ENCODE data around the gene RNF220.

GRCh38 chr1:44472620-44473525 is 67.8 kb downstream of the RNF220 start:
- TF ChIP-seq EZH2 (IDR thresholded peaks at IDR 0.05; ENCODE audit: insufficient read depth, poor library complexity, severe bottlenecking), result no peak
- TF ChIP-seq EZH2phosphoT487 (IDR thresholded peaks at IDR 0.05; ENCODE audit: insufficient read depth, low read depth), result no peak
